GM23338 (cell line): ENCODE results near the gene BTK.

Source experiments
- CREB1 ChIP-seq: fragments of 250-450 bp; sonication (Bioruptor Pico); IDR thresholded peaks from 2 replicates; pipeline ENCODE4 v1.5.0; 2020; ENCODE audit warnings: low read depth, mild to moderate bottlenecking, moderate library complexity
- CTCF ChIP-seq, 2 experiments: fragments of 200-600 bp in 1 of 2; sonication (generic) in 1 of 2; conservative IDR thresholded peaks; 2 replicates each; pipeline versions ENCODE4 v1.5.1 to v1.6.1; 2016 to 2017; ENCODE audit warnings: antibody characterized with exemption in 2 of 2, low read depth in 2 of 2, mild to moderate bottlenecking in 2 of 2, moderate library complexity in 1 of 2
- EZH2 ChIP-seq: fragments of 200-600 bp; sonication (generic); IDR thresholded peaks from one replicate; pipeline ENCODE4 v1.8.0; 2017; ENCODE audit warnings: antibody characterized with exemption, mild to moderate bottlenecking, low read depth; ENCODE audit not compliant: unreplicated experiment
- EZH2phosphoT487 ChIP-seq: fragments of 200-600 bp; sonication (generic); IDR thresholded peaks from one replicate; pipeline ENCODE4 v1.8.1; 2018; ENCODE audit warnings: antibody characterized with exemption; ENCODE audit not compliant: unreplicated experiment
- POLR2AphosphoS5 ChIP-seq: IDR thresholded peaks from 2 replicates; pipeline ENCODE4 v1.6.1; 2016; ENCODE audit warnings: antibody characterized with exemption, low read depth
- REST ChIP-seq: IDR thresholded peaks from one replicate; pipeline ENCODE4 v1.6.1; 2018; ENCODE audit warnings: antibody characterized with exemption; ENCODE audit not compliant: unreplicated experiment
- STAT1 ChIP-seq: IDR thresholded peaks from one replicate; pipeline ENCODE4 v1.6.1; 2016; ENCODE audit warnings: antibody characterized with exemption; ENCODE audit not compliant: unreplicated experiment

- TF ChIP-seq EZH2phosphoT487 (no peak), REST (no peak), CTCF (conservative IDR thresholded peaks at IDR 0.05; ENCODE audit: low read depth in 2 of 2) (no peak), POLR2AphosphoS5 (no peak), EZH2 (no peak), CREB1 (CRISPR knock-in tag) (no peak), STAT1 (no peak)
Measured at GRCh38 chrX:101394372-101394771, 8.4 kb upstream of the BTK start.
